Right hindlimb (tissue), 1 donor: Measurements from ENCODE around the gene MRPS24.

Experiments
- DNase-seq: peaks from one replicate; pipeline ENCODE4 v3.0.0-alpha.2; 2018

MRPS24 gene

GRCh38 chr7:43876976-43877745, 7.8 kb upstream of the MRPS24 start:
- DNase-seq: no peak

GRCh38 chr7:43876241-43876640, 6.9 kb upstream of the MRPS24 start:
- DNase-seq: no peak

- peak; percentile 50 for DNase-seq
Observed at GRCh38 chr7:43873300-43873699, 4.0 kb upstream of the MRPS24 start.

GRCh38 chr7:43872406-43873110, 3.2 kb upstream of the MRPS24 start:
- DNase-seq: peak; percentile 79

GRCh38 chr7:43871064-43871463, 1.7 kb upstream of the MRPS24 start:
- DNase-seq: no peak

GRCh38 chr7:43870316-43870715, 999 bp upstream of the MRPS24 start:
- DNase-seq: no peak

GRCh38 chr7:43869867-43870240, 537 bp upstream of the MRPS24 start:
- peak; percentile 39 for DNase-seq

GRCh38 chr7:43868681-43869005, 674 bp downstream of the MRPS24 start:
- no peak for DNase-seq

- no peak for DNase-seq
Observed at GRCh38 chr7:43868181-43868580, 1.1 kb downstream of the MRPS24 start.

GRCh38 chr7:43865277-43865676, 4.0 kb downstream of the MRPS24 start:
- no peak for DNase-seq

- no peak for DNase-seq
Observed at GRCh38 chr7:43864126-43864525, 5.2 kb downstream of the MRPS24 start.

- DNase-seq: no peak
Observed at GRCh38 chr7:43856996-43857395, 12.3 kb downstream of the MRPS24 start.

- DNase-seq: no peak
Observed at GRCh38 chr7:43856316-43856715, 13.0 kb downstream of the MRPS24 start.

- no peak for DNase-seq
Observed at GRCh38 chr7:43855176-43855575, 14.1 kb downstream of the MRPS24 start.

- no peak for DNase-seq
Observed at GRCh38 chr7:43851805-43852204, 17.5 kb downstream of the MRPS24 start.

- DNase-seq: no peak
Observed at GRCh38 chr7:43850348-43851116, 18.8 kb downstream of the MRPS24 start.

- no peak for DNase-seq
Observed at GRCh38 chr7:43849047-43849446, 20.3 kb downstream of the MRPS24 start.

- no peak for DNase-seq
Observed at GRCh38 chr7:43847496-43847895, 21.8 kb downstream of the MRPS24 start.

- DNase-seq: no peak
Observed at GRCh38 chr7:43844662-43845061, 24.7 kb downstream of the MRPS24 start.

GRCh38 chr7:43844257-43844656, 25.1 kb downstream of the MRPS24 start:
- no peak for DNase-seq

- DNase-seq: no peak
Observed at GRCh38 chr7:43843296-43843695, 26.0 kb downstream of the MRPS24 start.

GRCh38 chr7:43838201-43838658, 31.1 kb downstream of the MRPS24 start:
- DNase-seq: no peak

GRCh38 chr7:43834463-43835251, 34.7 kb downstream of the MRPS24 start:
- DNase-seq: no peak
